H1 (cell line): ENCODE data around the gene GALNTL6.

Experiments used
- ATF2 ChIP-seq: IDR thresholded peaks from 2 replicates; pipeline ENCODE4 v1.6.1; 2012; ENCODE audit warnings: low read length, inconsistent platforms
- EZH2 ChIP-seq: fragments of 200-600 bp; sonication (generic); IDR thresholded peaks from 2 replicates; pipeline ENCODE4 v1.7.1; 2012; ENCODE audit warnings: low read depth, mild to moderate bottlenecking, moderate library complexity, low read length, inconsistent platforms; ENCODE audit not compliant: severe bottlenecking

- TF ChIP-seq ATF2 (no peak), EZH2 (no peak)
Measured at GRCh38 chr4:172601195-172601594, 788.0 kb downstream of the GALNTL6 start.
